Upper lobe of right lung (tissue), 1 donor: Measurements from ENCODE around the gene ARRDC3. TPM values are rescaled to one million over a fixed set of nuclear protein-coding genes. Genes with fewer than 3 reads are reported as not detected.
"Not testable (repeated sequence)": the region's sequence is repeated elsewhere in the genome, so short reads cannot be mapped to it uniquely, and the experiment has no call there.

Experiments used
- ATAC-seq: fragments of 200-7000 bp; cut with Tn5 transposase; one replicate; pipeline ENCODE4 v1.9.1; 2020; ENCODE audit warnings: mild to moderate bottlenecking, moderate library complexity
- DNase-seq: peaks from one replicate; pipeline ENCODE4 v3.0.0-alpha.2; 2020
- H3K27ac ChIP-seq: fragments of 200-600 bp; one replicate; pipeline ENCODE4 v1.8.0; 2022
- H3K27me3 ChIP-seq: fragments of 200-600 bp; one replicate; pipeline ENCODE4 v1.8.0; 2022; ENCODE audit warnings: mild to moderate bottlenecking
- H3K36me3 ChIP-seq: fragments of 200-600 bp; one replicate; pipeline ENCODE4 v1.8.0; 2022
- H3K4me1 ChIP-seq: fragments of 200-600 bp; one replicate; pipeline ENCODE4 v1.8.0; 2022
- H3K4me3 ChIP-seq: fragments of 200-600 bp; one replicate; pipeline ENCODE4 v1.8.0; 2022; ENCODE audit warnings: mild to moderate bottlenecking
- H3K9me3 ChIP-seq: fragments of 200-600 bp; one replicate; pipeline ENCODE4 v1.8.0; 2022
- intact Hi-C: fragments of 100-400 bp; cut with DNase I; formaldehyde crosslinking; loops from one replicate; pipeline ENCODE4 v1.11.0; 2022
- total RNA-seq: library from RNA; stranded (reverse); fragmentation: NEBNext Ultra II Directional; extraction: Animal tissue kit (Norgen Biotek cat#: 25700); gene quantifications from one replicate; pipeline ENCODE4 v1.2.1, GENCODE V29; 2021
- TF ChIP-seq, protein P1 (sequence below): fragments of 200-600 bp; IDR thresholded peaks from one replicate; pipeline ENCODE4 v1.8.0; 2022; ENCODE audit warnings: antibody characterized with exemption
- donor health status: DM: no; HTN: yes; CAD: no; lungs with severe emphysema.

Gene ARRDC3
- total RNA-seq, 1 donor from 2014 or later = 103 TPM

DNA sequence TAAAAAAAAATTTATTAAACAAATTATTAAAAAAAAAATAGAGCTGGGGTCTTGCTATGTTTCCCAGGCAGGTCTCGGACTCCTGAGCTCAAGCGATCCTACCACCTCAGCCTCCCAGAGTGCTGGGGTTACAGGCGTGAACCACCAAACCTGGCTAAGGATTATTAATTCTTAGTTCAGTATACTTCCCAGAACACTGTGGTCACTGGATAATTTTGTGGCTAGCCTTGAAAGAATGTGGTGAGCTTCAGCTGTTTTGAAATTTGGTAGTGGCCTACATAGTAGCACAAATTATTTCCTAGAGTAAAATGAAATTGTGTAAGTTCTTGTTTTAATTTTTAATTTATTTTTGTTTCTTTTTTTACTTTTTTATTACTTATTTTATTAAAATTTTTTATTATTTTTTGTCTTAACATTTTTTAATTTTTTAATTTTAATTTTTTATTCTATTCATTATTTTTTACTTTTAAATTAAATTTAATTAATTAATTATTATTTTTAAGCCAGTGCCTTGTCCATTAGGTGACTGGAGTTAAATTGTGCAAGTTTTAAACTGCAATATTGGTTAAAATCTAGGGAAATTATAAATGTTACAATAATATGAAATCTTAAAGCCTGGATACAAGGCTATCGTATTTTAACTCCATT lies 23.0 kb downstream of the ARRDC3 start:
- no peak overlapping the region for H3K4me3 ChIP-seq
- DNase-seq (no peak), ATAC-seq (no peak)
- TF ChIP-seq, protein P1, sequence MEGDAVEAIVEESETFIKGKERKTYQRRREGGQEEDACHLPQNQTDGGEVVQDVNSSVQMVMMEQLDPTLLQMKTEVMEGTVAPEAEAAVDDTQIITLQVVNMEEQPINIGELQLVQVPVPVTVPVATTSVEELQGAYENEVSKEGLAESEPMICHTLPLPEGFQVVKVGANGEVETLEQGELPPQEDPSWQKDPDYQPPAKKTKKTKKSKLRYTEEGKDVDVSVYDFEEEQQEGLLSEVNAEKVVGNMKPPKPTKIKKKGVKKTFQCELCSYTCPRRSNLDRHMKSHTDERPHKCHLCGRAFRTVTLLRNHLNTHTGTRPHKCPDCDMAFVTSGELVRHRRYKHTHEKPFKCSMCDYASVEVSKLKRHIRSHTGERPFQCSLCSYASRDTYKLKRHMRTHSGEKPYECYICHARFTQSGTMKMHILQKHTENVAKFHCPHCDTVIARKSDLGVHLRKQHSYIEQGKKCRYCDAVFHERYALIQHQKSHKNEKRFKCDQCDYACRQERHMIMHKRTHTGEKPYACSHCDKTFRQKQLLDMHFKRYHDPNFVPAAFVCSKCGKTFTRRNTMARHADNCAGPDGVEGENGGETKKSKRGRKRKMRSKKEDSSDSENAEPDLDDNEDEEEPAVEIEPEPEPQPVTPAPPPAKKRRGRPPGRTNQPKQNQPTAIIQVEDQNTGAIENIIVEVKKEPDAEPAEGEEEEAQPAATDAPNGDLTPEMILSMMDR = no peak
- no peaks in the 10 kb centered on the region for H3K4me1 ChIP-seq
- H3K27me3 ChIP-seq = no peaks in the 10 kb centered on the region
- H3K36me3 ChIP-seq = no peaks in the 10 kb centered on the region
- H3K9me3 ChIP-seq = no peaks in the 10 kb centered on the region
- H3K27ac ChIP-seq = no peak overlapping the region
- intact Hi-C loops = no loop called here

DNA sequence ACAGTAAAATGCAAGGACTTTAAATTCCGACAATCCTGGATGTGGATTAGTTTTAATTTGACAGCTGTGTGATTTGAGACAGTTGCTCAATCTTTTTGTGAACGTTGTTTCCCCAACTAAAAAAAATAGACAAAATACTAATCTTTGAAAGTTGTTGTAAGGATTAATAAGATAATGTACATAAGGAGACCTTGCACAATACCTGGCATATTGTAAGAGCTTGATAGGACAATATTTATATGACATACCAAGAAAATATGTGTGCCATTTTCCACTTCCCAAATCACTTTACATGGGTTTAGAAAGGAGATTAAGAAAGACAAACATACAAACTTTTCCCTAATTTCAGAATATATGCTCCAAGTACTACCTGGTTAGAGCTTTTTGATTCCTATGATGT lies 25.3 kb downstream of the ARRDC3 start:
- H3K27me3 ChIP-seq = no peaks in the 10 kb centered on the region

DNA sequence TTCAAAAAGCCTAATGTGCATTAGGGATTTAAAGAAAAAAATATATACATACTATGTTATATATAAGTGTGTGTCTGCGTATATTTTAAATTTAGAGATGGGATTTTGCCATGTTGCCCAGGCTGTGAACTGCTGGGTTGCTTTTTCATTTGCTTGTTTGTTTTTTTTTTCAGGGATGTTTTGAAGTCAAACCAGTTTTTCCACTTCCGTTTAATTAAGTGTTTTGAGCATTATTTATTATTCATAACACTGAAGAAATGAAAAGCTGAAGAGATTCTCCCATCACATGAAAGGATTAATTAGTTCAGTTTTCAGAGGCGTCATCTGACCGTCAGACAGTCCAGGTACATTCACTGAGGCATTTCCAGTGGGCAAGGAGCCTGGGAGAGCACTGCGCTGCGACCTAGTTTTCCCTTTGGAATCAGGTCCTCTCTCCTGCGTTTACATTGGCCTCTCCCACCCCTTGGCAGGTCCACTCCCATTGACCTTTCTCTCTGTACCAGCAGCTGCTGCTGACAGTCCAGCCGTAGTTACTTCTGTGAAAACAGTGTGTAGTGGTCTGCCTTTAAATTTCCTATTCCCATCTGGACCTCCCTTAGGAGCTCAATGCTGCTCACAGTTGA lies 26.0 kb downstream of the ARRDC3 start:
- H3K27ac ChIP-seq = no peak overlapping the region
- intact Hi-C loops = no loop called here
- H3K36me3 ChIP-seq = no peaks in the 10 kb centered on the region
- no peaks in the 10 kb centered on the region for H3K4me1 ChIP-seq
- no peaks in the 10 kb centered on the region for H3K27me3 ChIP-seq
- H3K9me3 ChIP-seq = no peaks in the 10 kb centered on the region
- TF ChIP-seq, protein P1 = no peak
- H3K4me3 ChIP-seq = no peak overlapping the region
- ATAC-seq (peak; percentile 72), DNase-seq (no peak)

More for the DNA sequence above, 25.3 kb downstream of the ARRDC3 start:
- no peak overlapping the region for H3K4me3 ChIP-seq
- H3K36me3 ChIP-seq = no peaks in the 10 kb centered on the region
- TF ChIP-seq, protein P1 = no peak
- no peak overlapping the region for H3K27ac ChIP-seq
- no peaks in the 10 kb centered on the region for H3K9me3 ChIP-seq
- DNase-seq (no peak), ATAC-seq (no peak)
- no peaks in the 10 kb centered on the region for H3K4me1 ChIP-seq
- intact Hi-C loops = no loop called here

DNA sequence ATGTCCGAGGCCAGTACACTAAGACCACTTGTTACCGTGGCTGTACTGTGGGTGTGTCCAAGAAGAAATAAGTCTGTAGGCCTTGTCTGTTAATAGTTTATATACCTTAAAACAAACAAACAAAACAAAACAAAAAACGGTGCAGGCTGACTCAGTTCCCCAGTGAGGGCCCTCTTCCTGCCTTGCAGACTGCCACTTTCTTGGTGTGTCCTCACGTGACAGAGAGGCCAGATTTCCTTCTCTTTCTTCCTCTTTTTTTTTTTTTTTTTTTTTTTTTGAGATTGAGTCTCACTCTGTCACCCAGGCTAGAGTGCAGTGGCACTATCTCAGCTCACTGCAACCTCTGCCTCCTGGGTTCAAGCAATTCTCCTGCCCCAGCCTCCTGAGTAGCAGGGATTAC lies 28.2 kb downstream of the ARRDC3 start:
- ATAC-seq = peak; percentile 53

DNA sequence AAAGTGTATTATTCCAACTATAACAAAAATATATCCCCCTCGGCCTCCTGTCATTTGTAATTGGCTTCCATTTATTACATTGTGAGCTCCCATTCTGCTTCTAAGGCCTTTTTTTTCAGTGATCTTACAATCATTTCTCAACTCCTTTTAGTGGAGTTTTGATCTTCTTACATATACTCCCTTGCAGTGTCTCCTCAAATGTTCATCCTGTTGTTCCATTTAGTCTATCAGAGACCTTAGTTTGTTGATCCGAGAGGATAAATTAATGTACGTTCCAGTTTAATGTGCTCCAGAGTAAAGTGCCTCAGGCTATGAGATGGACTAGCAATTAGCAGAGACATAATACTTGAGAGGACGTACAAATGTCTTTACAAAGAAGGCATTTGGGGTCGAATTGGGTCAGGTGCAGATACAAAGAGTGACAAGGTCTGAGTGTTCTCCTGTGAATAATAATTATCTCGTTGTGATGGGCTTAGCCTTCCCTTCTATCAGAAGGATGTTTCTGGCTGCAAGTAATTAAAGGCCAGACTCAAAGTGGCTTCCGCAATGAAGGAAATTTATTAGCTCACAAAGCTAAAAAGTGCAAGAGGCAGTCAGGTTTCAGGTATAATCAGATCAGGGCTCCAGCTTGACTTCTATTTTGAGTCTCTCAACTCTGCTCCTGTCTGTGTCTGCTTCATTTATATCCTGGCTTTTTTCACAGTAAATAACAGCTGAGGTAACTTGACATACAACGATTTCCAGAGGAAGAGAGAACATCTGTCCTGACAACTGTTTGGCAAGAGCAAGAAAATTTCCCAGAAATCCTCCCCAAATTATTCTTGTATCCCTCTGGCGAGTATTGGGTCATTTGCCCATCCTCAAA lies 30.1 kb downstream of the ARRDC3 start:
- TF ChIP-seq, protein P1 = no peak
- Histone ChIP-seq H3K9me3 (no peaks in the 10 kb centered on the region), H3K36me3 (no peaks in the 10 kb centered on the region), H3K27ac (no peak overlapping the region), H3K27me3 (no peaks in the 10 kb centered on the region), H3K4me1 (no peaks in the 10 kb centered on the region), H3K4me3 (no peak overlapping the region)
- intact Hi-C loops = no loop called here
- DNase-seq (no peak), ATAC-seq (no peak)

More for the DNA sequence above, 28.2 kb downstream of the ARRDC3 start:
- H3K9me3 ChIP-seq, H3K4me1 ChIP-seq, H3K4me3 ChIP-seq, DNase-seq, H3K27ac ChIP-seq, H3K36me3 ChIP-seq, H3K27me3 ChIP-seq, intact Hi-C loops: not testable (repeated sequence)

DNA sequence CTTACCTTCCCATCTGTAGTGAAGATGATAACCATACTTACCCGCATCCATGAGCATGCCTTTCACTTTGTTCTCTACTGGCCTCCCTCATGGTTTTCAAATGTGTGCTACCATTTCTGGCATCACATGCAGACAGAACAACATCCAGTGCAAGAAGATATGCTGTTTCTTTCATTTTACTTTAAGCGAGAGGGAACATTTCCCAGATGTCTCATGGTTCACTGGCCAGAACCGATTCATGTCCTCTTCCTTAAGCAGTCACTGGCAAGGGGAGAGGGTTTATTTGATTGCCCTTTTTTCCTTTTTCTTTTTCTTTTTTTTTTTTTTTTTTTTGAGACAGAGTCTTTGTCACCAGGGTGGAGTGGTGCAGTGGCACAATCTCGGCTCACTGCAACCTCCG lies 37.7 kb downstream of the ARRDC3 start:
- TF ChIP-seq, protein P1 = no peak
- no peak for DNase-seq
- Histone ChIP-seq H3K27me3 (no peaks in the 10 kb centered on the region), H3K4me3 (no peak overlapping the region), H3K4me1 (no peaks in the 10 kb centered on the region), H3K9me3 (no peaks in the 10 kb centered on the region), H3K36me3 (no peaks in the 10 kb centered on the region), H3K27ac (no peak overlapping the region)
- intact Hi-C loops = no loop called here
- ATAC-seq = no peak

DNA sequence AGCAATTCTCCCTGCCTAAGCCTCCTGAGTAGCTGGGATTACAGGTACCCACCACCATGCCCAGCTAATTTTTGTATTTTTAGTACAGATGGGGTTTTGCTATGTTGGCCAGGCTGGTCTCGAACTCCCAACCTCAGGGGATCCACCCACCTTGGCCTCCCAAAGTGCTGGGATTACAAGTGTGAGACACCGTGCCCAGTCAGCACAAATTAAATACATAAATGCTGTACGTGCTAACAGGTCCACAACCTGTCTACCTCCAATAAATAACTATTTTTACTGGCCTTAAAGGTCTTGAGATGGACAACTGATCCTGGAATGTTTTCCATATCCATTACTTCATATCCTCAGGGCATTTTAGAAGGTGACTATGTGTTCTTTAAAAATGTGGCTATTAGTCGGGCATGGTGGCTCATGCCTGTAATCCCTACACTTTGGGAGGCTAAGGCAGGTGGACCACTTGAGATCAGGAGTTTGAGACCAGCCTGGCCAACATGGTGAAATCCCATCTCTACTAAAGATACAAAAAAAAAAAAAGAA lies 38.4 kb downstream of the ARRDC3 start:
- H3K27me3 ChIP-seq, DNase-seq, H3K27ac ChIP-seq, H3K4me1 ChIP-seq, H3K9me3 ChIP-seq, H3K4me3 ChIP-seq, ATAC-seq, intact Hi-C loops, H3K36me3 ChIP-seq: not testable (repeated sequence)
